Hindlimb muscle (tissue), 1 donor: Measurements from ENCODE around the gene DMGDH. TPM values are rescaled to one million over a fixed set of nuclear protein-coding genes. Genes with fewer than 3 reads are reported as not detected.

Experiments
- DNase-seq: peaks from one replicate; pipeline ENCODE4 v3.0.0-alpha.2; 2013
- polyA plus RNA-seq: library from polyadenylated mRNA; unstranded; fragments of 120-200 nt; gene quantifications from one replicate; pipeline ENCODE4 v1.2.1, GENCODE V29; 2013; ENCODE audit not compliant: insufficient read length

The DMGDH gene
- polyA plus RNA-seq, 1 donor: 2.9 TPM

DNA sequence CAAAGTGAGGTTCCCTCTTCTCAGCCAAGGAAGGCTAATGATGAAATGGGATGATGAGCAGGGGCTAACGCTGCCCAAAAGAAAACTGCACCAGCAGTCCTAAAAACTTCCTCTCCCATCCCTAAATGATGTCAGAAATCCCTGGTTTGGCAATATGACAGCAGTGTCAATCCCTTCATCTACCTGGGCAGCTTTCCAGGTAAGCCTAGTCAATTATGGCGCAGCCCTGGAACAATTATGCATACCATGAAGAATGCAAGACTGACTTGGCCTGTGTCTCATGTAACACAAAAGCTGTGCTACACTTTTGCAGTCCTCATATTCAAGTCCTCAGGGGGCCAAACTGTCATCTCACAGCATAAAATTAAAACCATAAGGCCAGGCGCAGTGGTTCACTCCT lies 7.0 kb downstream of the DMGDH start:
- no peak for DNase-seq

- no peak for DNase-seq
Measured at GRCh38 chr5:79059674-79060073, 9.8 kb downstream of the DMGDH start.

DNA sequence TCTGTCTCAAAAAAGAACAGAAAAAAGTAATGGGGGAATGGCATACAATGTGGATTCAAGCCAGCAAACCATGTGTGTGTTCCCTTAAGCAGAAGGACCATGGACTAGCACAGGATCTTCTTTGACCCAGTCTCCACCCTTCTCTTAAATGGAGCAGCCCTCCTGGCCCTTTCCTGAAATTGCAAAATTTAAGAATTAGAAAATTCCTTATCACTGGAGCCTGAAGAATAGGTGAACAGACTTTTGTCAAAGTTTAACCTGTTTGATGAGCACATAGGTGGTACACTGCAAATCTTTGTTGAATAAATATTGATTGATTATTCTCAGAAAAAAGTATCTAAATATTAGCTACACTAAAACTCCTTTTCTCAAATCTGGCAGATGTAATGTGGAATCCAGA lies 12.6 kb downstream of the DMGDH start:
- no peak for DNase-seq

- DNase-seq: no peak
Measured at GRCh38 chr5:79055017-79055416, 14.5 kb downstream of the DMGDH start.

DNA sequence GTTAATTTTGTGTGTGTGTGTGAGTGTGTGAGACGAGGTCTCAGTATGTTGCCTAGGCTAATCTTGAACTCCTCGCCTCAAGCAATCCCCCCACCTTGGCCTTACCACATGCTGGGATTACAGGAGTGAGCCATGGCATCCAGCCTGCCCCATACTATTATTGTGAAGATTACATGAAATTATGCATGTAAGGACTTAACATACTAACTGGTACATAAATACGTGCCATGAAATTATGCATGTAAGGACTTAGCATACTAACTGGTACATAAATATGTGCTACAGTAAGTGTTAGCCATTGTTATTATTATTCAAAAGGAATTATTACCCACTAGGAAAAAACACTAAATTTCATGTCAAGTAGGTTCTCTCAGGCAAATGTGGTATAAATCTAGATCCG lies 16.2 kb downstream of the DMGDH start:
- DNase-seq: no peak

DNA sequence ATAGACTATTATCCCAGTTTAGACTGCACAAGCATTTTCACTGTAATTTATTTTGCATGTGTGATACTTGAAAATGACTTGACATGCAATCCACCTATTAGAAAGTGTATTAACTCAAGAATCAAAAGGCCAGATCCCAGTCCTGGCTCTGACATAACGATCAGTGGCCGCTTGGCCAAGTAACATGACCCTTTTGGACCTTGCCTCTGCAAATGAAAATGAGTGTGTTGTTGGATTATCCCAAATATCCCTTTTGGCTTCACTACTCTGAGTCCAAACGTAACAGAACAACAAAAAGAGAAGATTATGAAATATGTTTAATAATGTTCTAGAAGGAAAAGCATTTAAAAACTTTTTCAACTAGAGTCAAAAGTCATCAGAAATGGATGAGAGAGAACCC lies 19.0 kb downstream of the DMGDH start:
- DNase-seq: peak; percentile 56

DNA sequence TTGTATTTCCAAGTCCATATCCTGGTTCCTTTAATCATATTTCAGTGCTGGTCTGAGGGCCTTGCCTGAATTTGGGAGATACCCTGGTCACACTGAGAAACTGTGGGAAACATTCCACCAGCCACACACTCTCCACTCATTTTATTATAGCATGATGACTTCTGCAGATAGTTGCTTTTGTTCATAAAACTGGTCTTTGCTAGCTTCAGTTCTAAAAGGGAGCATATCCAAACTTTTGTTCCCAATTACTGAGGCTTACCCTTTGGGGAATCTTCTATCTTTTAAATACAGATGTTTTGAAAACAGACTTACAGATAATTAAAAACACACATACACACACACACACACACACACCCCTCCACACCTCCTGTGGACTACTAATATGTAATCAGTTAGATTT lies 21.0 kb downstream of the DMGDH start:
- DNase-seq: no peak

- no peak for DNase-seq
Measured at GRCh38 chr5:79047199-79047598, 22.3 kb downstream of the DMGDH start.

GRCh38 chr5:79042188-79042587 lies 27.3 kb downstream of the DMGDH start:
- DNase-seq: no peak

DNA sequence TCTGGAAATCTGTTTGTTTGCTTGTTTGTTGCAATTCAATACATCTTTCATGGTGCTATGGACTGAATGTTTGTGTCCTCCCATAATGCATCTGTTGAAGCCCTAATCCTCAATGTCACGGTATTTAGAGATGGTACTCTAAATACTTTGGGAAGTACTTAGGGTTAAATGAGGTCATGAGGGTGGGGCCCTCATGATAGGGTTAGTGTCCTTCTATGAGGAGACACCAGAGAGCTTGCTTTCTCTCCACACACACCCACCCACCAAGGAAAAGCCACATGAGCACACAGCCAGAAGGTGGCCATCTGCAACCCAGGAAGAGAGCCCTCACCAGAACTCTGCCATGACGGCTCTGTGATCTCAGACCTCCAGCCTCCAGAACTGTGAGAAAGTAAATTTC lies 32.7 kb downstream of the DMGDH start:
- no peak for DNase-seq

- no peak for DNase-seq
Measured at GRCh38 chr5:79035237-79035636, 34.2 kb downstream of the DMGDH start.

- DNase-seq: no peak
Measured at GRCh38 chr5:79032782-79033181, 36.7 kb downstream of the DMGDH start.

- no peak for DNase-seq
Measured at GRCh38 chr5:79032031-79032695, 37.3 kb downstream of the DMGDH start.

DNA sequence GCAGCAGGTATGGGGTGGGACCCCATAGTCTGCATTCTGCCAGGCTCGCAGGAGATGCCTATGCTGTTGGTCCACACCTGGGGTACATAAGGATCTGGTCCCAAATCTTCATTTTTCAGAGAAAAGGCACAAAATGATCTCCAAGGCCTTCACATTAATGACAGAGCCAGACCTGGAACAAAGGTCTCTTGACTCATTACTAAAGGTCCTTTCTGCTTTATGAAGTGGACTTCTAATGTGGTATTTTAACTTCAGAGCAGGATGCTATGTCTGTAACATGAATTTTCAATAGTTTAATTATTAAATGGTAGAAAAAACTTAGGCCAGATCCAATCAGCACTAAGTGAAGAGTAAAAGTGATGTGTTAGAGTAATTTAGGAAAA lies 38.0 kb downstream of the DMGDH start:
- no peak for DNase-seq

- no peak for DNase-seq
Measured at GRCh38 chr5:79030663-79031484, 38.6 kb downstream of the DMGDH start.

- peak; percentile 79 for DNase-seq
Measured at GRCh38 chr5:79025054-79025472, 44.4 kb downstream of the DMGDH start.

- DNase-seq: no peak
Measured at GRCh38 chr5:79023947-79024346, 45.5 kb downstream of the DMGDH start.

DNA sequence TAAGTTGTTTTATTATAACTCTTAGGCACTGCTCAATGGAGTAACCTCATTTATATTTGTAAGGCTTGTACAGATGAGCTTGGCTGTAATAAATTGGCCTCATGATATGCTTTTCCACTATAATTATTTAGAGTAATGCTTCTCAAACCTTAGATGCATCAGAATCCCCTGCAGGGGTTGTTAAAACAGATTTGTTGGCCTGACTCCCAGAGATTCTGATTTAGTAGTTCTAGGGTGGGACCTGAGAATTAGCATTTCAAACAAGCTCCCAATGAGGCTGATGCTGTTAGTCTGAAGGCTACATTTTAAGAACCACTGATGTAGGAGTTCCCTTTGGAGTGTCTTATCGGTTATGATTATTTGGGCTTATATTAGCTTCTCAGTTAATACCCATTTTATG lies 46.1 kb downstream of the DMGDH start:
- no peak for DNase-seq

GRCh38 chr5:79022771-79023170 lies 46.7 kb downstream of the DMGDH start:
- DNase-seq: no peak

- no peak for DNase-seq
Measured at GRCh38 chr5:79021753-79022152, 47.7 kb downstream of the DMGDH start.

GRCh38 chr5:79020861-79021561 lies 48.5 kb downstream of the DMGDH start:
- DNase-seq: peak; percentile 72

GRCh38 chr5:79014631-79015030 lies 54.8 kb downstream of the DMGDH start:
- no peak for DNase-seq

GRCh38 chr5:79011869-79012268 lies 57.6 kb downstream of the DMGDH start:
- DNase-seq: no peak
